H1 (cell line): ENCODE measurements around the gene AOPEP. TPM values are rescaled to one million over a fixed set of nuclear protein-coding genes. Genes with fewer than 3 reads are reported as not detected.

ENCODE experiments used
- CTCF ChIA-PET: fragments of 300-600 bp; sonication (Branson Sonifier 250); formaldehyde crosslinking; loops from one replicate; lab custom pipeline; 2021; ENCODE audit not compliant: partially characterized antibody; lab: Charles Lee
- POLR2A ChIA-PET: fragments of 300-600 bp; sonication (Branson Sonifier 250); formaldehyde crosslinking; loops from one replicate; lab custom pipeline; 2021; ENCODE audit warnings: inconsistent platforms; ENCODE audit not compliant: partially characterized antibody; lab: Charles Lee
- DNase-seq, 2 experiments: peaks; one replicate each; pipeline versions ENCODE4 v3.0.0 to v3.0.0-alpha.2; 2010 to 2022; ENCODE audit warnings: low spot score in 2 of 2, low read depth in 1 of 2, mixed read lengths in 1 of 2
- FAIRE-seq: peaks from 2 replicates; lab custom pipeline; 2011; peaks lifted over from hg19 to GRCh38; lab: Jason Lieb, UNC
- H2AFZ ChIP-seq: 2 replicates; pipeline ENCODE4 v1.8.1; 2012; ENCODE audit warnings: low read length, inconsistent platforms
- H2AK5ac ChIP-seq: 2 replicates; pipeline ENCODE4 v1.6.1; 2013; ENCODE audit warnings: low read depth, low read length
- H2BK120ac ChIP-seq: replicated peaks from 2 replicates; pipeline ENCODE3; 2013; ENCODE audit warnings: low read depth, low read length, inconsistent platforms
- H2BK12ac ChIP-seq: 2 replicates; pipeline ENCODE4 v1.6.1; 2013; ENCODE audit warnings: low read depth, low read length
- H2BK15ac ChIP-seq: 2 replicates; pipeline ENCODE4 v1.6.1; 2013; ENCODE audit warnings: low read length
- H2BK20ac ChIP-seq: 2 replicates; pipeline ENCODE4 v1.6.1; 2013; ENCODE audit warnings: low read length
- H2BK5ac ChIP-seq: 2 replicates; pipeline ENCODE4 v1.6.1; 2013; ENCODE audit warnings: low read depth, low read length
- H3K14ac ChIP-seq: 2 replicates; pipeline ENCODE4 v1.6.1; 2013; ENCODE audit warnings: inconsistent platforms; ENCODE audit not compliant: insufficient read length
- H3K18ac ChIP-seq: 2 replicates; pipeline ENCODE4 v1.6.1; 2013; ENCODE audit warnings: low read length; ENCODE audit errors: extremely low read depth
- H3K23ac ChIP-seq: 2 replicates; pipeline ENCODE4 v1.6.1; 2013; ENCODE audit warnings: inconsistent platforms; ENCODE audit not compliant: insufficient read length
- H3K23me2 ChIP-seq: 2 replicates; pipeline ENCODE4 v1.6.1; 2013; ENCODE audit warnings: low read depth, low read length
- H3K27ac ChIP-seq: 2 replicates; pipeline ENCODE4 v1.6.1; 2011; ENCODE audit warnings: low read depth, low read length, inconsistent platforms
- H3K27me3 ChIP-seq, 4 experiments: replicated peaks in 1 of 4; 1 replicate in 1 of 4; 2 replicates in 3 of 4; pipeline versions ENCODE4 v1.6.1 to v1.8.1; 2011 to 2013; ENCODE audit warnings: low read length in 3 of 4, mild to moderate bottlenecking in 3 of 4, inconsistent platforms in 2 of 4, mixed read lengths in 2 of 4, moderate library complexity in 1 of 4; ENCODE audit not compliant: control insufficient read depth in 3 of 4, insufficient read depth in 3 of 4; ENCODE audit errors: extremely low read depth in 1 of 4
- H3K36me3 ChIP-seq, 4 experiments: 2 replicates each; pipeline versions ENCODE4 v1.6.1 to v1.8.1; 2011 to 2013; ENCODE audit warnings: mild to moderate bottlenecking in 4 of 4, low read length in 3 of 4, moderate library complexity in 2 of 4, control low read depth in 1 of 4, inconsistent platforms in 1 of 4; ENCODE audit not compliant: insufficient read depth in 4 of 4, control insufficient read depth in 2 of 4
- H3K4ac ChIP-seq: replicated peaks from 2 replicates; pipeline ENCODE3; 2013; ENCODE audit warnings: low read length, low read depth, mixed read lengths, inconsistent platforms; ENCODE audit not compliant: insufficient read length
- H3K4me1 ChIP-seq, 4 experiments: replicated peaks in 1 of 4; 1 replicate in 1 of 4; 2 replicates in 3 of 4; pipeline versions ENCODE4 v1.6.1 to v1.8.1; 2011 to 2013; ENCODE audit warnings: low read length in 3 of 4, inconsistent platforms in 2 of 4, mixed read lengths in 1 of 4; ENCODE audit not compliant: insufficient read depth in 4 of 4, control insufficient read depth in 3 of 4
- H3K4me2 ChIP-seq, 2 experiments: 2 replicates each; pipeline versions ENCODE4 v1.6.1 to v1.8.1; 2011 to 2013; ENCODE audit warnings: low read depth in 2 of 2, low read length in 2 of 2, control low read depth in 1 of 2, inconsistent platforms in 1 of 2, mild to moderate bottlenecking in 1 of 2; ENCODE audit not compliant: insufficient read depth in 1 of 2
- H3K4me3 ChIP-seq, 4 experiments: fragments of 200-600, 300-600 bp in 1 of 4; sonication (generic), shearing (Covaris generic), sonication (Bioruptor Twin) in 1 of 4; 2 replicates each; pipeline versions ENCODE4 v1.5.1 to v1.8.1; 2011 to 2016; ENCODE audit warnings: low read length in 4 of 4, low read depth in 3 of 4, control low read depth in 2 of 4, inconsistent platforms in 2 of 4, mild to moderate bottlenecking in 2 of 4, mixed read lengths in 1 of 4, moderate library complexity in 1 of 4; ENCODE audit not compliant: insufficient read depth in 2 of 4; ENCODE audit errors: extremely low read depth in 1 of 4
- H3K56ac ChIP-seq: replicated peaks from 2 replicates; pipeline ENCODE3; 2013; ENCODE audit warnings: low read depth, mild to moderate bottlenecking, mixed read lengths, low read length, inconsistent platforms; ENCODE audit not compliant: insufficient read length
- H3K79me1 ChIP-seq: 2 replicates; pipeline ENCODE4 v1.6.1; 2013; ENCODE audit warnings: low read depth, low read length, control low read depth
- H3K79me2 ChIP-seq, 2 experiments: 2 replicates each; pipeline versions ENCODE4 v1.6.1 to v1.8.1; 2012 to 2013; ENCODE audit warnings: low read length in 2 of 2, mild to moderate bottlenecking in 2 of 2, inconsistent platforms in 1 of 2; ENCODE audit not compliant: insufficient read depth in 2 of 2, control insufficient read depth in 1 of 2
- H3K9ac ChIP-seq, 4 experiments: replicated peaks in 1 of 4; 1 replicate in 1 of 4; 2 replicates in 3 of 4; pipeline versions ENCODE4 v1.6.1 to v1.8.1; 2011 to 2013; ENCODE audit warnings: low read depth in 3 of 4, low read length in 3 of 4, control low read depth in 2 of 4, mild to moderate bottlenecking in 2 of 4, moderate library complexity in 2 of 4, inconsistent platforms in 1 of 4; ENCODE audit errors: extremely low read depth in 1 of 4
- H3K9me3 ChIP-seq, 2 experiments: 2 replicates each; pipeline versions ENCODE4 v1.6.1 to v1.8.1; 2012 to 2013; ENCODE audit warnings: mild to moderate bottlenecking in 2 of 2, moderate library complexity in 2 of 2, control low read depth in 1 of 2, inconsistent platforms in 1 of 2, low read depth in 1 of 2, low read length in 1 of 2, mixed read lengths in 1 of 2; ENCODE audit not compliant: insufficient read depth in 2 of 2
- H4K20me1 ChIP-seq, 2 experiments: replicated peaks in 1 of 2; 2 replicates each; pipeline versions ENCODE3 to v1.8.1; 2011 to 2013; ENCODE audit warnings: inconsistent platforms in 2 of 2, low read length in 2 of 2, mild to moderate bottlenecking in 1 of 2; ENCODE audit not compliant: insufficient read depth in 2 of 2, control insufficient read depth in 1 of 2
- H4K5ac ChIP-seq: 2 replicates; pipeline ENCODE4 v1.6.1; 2013; ENCODE audit warnings: low read length, low read depth, mixed read lengths, inconsistent platforms; ENCODE audit not compliant: insufficient read length
- H4K8ac ChIP-seq: 2 replicates; pipeline ENCODE4 v1.8.0; 2013; ENCODE audit warnings: mild to moderate bottlenecking, moderate library complexity, low read length, inconsistent platforms; ENCODE audit not compliant: insufficient read depth; ENCODE audit errors: extremely low read depth
- H4K91ac ChIP-seq: replicated peaks from 2 replicates; pipeline ENCODE3; 2013; ENCODE audit warnings: low read length, mixed read lengths, inconsistent platforms; ENCODE audit not compliant: insufficient read length
- KDM1A ChIP-seq: fragments of 200-600, 300-600 bp; sonication (generic); IDR thresholded peaks from 2 replicates; pipeline ENCODE4 v1.7.1; 2016; ENCODE audit warnings: mild to moderate bottlenecking, low read length, borderline replicate concordance
- RAD21 ChIP-seq, 2 experiments: IDR thresholded peaks in 1 of 2; conservative IDR thresholded peaks in 1 of 2; 2 replicates each; pipeline ENCODE4 v1.6.1; 2011; ENCODE audit warnings: low read depth in 2 of 2, low read length in 2 of 2, improper control_type of control experiment in 1 of 2, inconsistent platforms in 1 of 2, mild to moderate bottlenecking in 1 of 2, moderate library complexity in 1 of 2
- WGBS, 2 experiments: shearing (Covaris generic) in 1 of 2; methylation state at CpG; one replicate each; pipeline versions ENCODE4 v1.1.6 to v1.1.7; 2013 to 2015; ENCODE audit warnings: low lambda C conversion rate in 2 of 2, mixed read lengths in 2 of 2, inconsistent platforms in 1 of 2, low coverage in 1 of 2, missing lambda C conversion rate in 1 of 2; ENCODE audit not compliant: insufficient replicate concordance in 2 of 2, insufficient coverage in 1 of 2, insufficient read length in 1 of 2; ENCODE audit errors: extremely low coverage in 1 of 2, missing lambda C conversion rate in 1 of 2; 5-methylcytosine and 5-hydroxymethylcytosine counted together
- polyA plus RNA-seq, 7 experiments: library from polyadenylated mRNA; depleted of rRNA in 3 of 7; stranded (reverse) in 5 of 7; unstranded in 2 of 7; fragments of >200 nt in 5 of 7; fragments of 200-250 nt in 2 of 7; gene quantifications; 1 replicate in 5 of 7; 2 replicates in 1 of 7; 4 replicates in 1 of 7; pipeline versions ENCODE4 v1.2.1 to v1.2.3, GENCODE V29; 2011 to 2013; ENCODE audit warnings: missing spikeins in 2 of 7, mixed read lengths in 2 of 7
- total RNA-seq: library from RNA; stranded (reverse); fragmentation: NEBNext Ultra II Directional; extraction: Animal tissue kit (Norgen Biotek cat#: 25700); gene quantifications from 2 replicates; pipeline ENCODE4 v1.2.1, GENCODE V29; 2021

Gene AOPEP
- total and polyA plus RNA-seq, 2 of the 8 experiments (the other 6 are each of a cell fraction or from before 2014, with no cell fraction given): 6.1 to 14.3 TPM

GRCh38 chr9:94857791-94858190 lies 131.3 kb downstream of the AOPEP start:
- Histone ChIP-seq H3K79me2 (no peaks in the 10 kb centered on the region), H3K9me3 (no peaks in the 10 kb centered on the region), H2BK12ac (no peak overlapping the region), H4K5ac (no peak overlapping the region), H2BK15ac (no peak overlapping the region), H3K23me2 (no peaks in the 10 kb centered on the region), H3K36me3 (no peaks in the 10 kb centered on the region), H3K4me3 (no peak overlapping the region), H2AFZ (no peak overlapping the region), H3K14ac (no peak overlapping the region), H2BK5ac (no peak overlapping the region), H3K4ac (no peak overlapping the region), H2BK20ac (no peak overlapping the region), H3K4me1 (0 out of 7 replicates have a peak, but pooled peaks cover 0 to 2% (median 0%) of the 10 kb centered on the region in 4 experiments), H3K4me2 (no peak overlapping the region), H3K27ac (no peak overlapping the region), H3K23ac (no peak overlapping the region), H3K9ac (no peak overlapping the region), H2BK120ac (no peak overlapping the region), H4K8ac (no peak overlapping the region), H4K20me1 (no peaks in the 10 kb centered on the region), H3K18ac (no peak overlapping the region), H2AK5ac (no peak overlapping the region), H3K27me3 (no peaks in the 10 kb centered on the region), H3K56ac (no peak overlapping the region), H3K79me1 (no peaks in the 10 kb centered on the region; the same call in 1 of the 2 replicates), H4K91ac (no peak overlapping the region)
- ChIA-PET CTCF (interaction anchor here (1.1 to 1.3 kb wide), 2 partner anchors 8 to 12 kb away, joined by 3 read pairs; no protein-coding TSS in a partner anchor), POLR2A (no interaction called here)
- no peak for FAIRE-seq
- DNase-seq: no peak
- TF ChIP-seq KDM1A (no peak), RAD21 (IDR thresholded peaks at IDR 0.05 in 1 of 2, conservative IDR thresholded peaks at IDR 0.05 in 1 of 2; ENCODE audit: low read depth in 2 of 2, low read length in 2 of 2) (0 out of 4 replicates have a peak, but pooled peaks of 1 of the 2 experiments have one; percentile 7)
- 88% methylated on average over 8 of the region's 8 CpGs; no CpG with 5 or more reads in 1 of the 2 experiments for WGBS, 2 experiments
